H9 (cell line): Measurements from ENCODE around the gene GALNT12. TPM values are rescaled to one million over a fixed set of nuclear protein-coding genes. Genes with fewer than 3 reads are reported as not detected.

Experiments
- DNase-seq: peaks from one replicate; pipeline ENCODE4 v3.0.0-alpha.2; 2017
- H2AFZ ChIP-seq: one replicate; pipeline ENCODE4 v1.6.1; 2013; ENCODE audit warnings: mild to moderate bottlenecking, low read length, control low read depth, moderate library complexity
- H2AK5ac ChIP-seq: 2 replicates; pipeline ENCODE4 v1.6.1; 2013; ENCODE audit warnings: low read length, control low read depth, mixed read lengths; ENCODE audit not compliant: insufficient read length
- H2BK120ac ChIP-seq: one replicate; pipeline ENCODE4 v1.6.1; 2013; ENCODE audit warnings: low read depth, mild to moderate bottlenecking, low read length, control low read depth, inconsistent platforms; ENCODE audit not compliant: poor library complexity, severe bottlenecking
- H2BK12ac ChIP-seq: 2 replicates; pipeline ENCODE4 v1.6.1; 2013; ENCODE audit warnings: low read length, control low read depth, mixed read lengths, low read depth; ENCODE audit not compliant: insufficient read length
- H2BK15ac ChIP-seq: 2 replicates; pipeline ENCODE4 v1.6.1; 2013; ENCODE audit warnings: low read depth, low read length, control low read depth
- H2BK20ac ChIP-seq: one replicate; pipeline ENCODE4 v1.6.1; 2013; ENCODE audit warnings: low read depth, mild to moderate bottlenecking, low read length, control low read depth, inconsistent platforms; ENCODE audit not compliant: poor library complexity, severe bottlenecking
- H2BK5ac ChIP-seq: 2 replicates; pipeline ENCODE4 v1.6.1; 2013; ENCODE audit warnings: low read length, control low read depth, mixed read lengths; ENCODE audit not compliant: insufficient read length
- H3K14ac ChIP-seq: 2 replicates; pipeline ENCODE4 v1.6.1; 2013; ENCODE audit warnings: low read length, control low read depth; ENCODE audit not compliant: insufficient read depth
- H3K18ac ChIP-seq: 2 replicates; pipeline ENCODE4 v1.6.1; 2013; ENCODE audit warnings: low read depth, mild to moderate bottlenecking, mixed read lengths, low read length, control low read depth; ENCODE audit not compliant: insufficient read length
- H3K23ac ChIP-seq: 2 replicates; pipeline ENCODE4 v1.6.1; 2013; ENCODE audit warnings: low read length, control low read depth, mixed read lengths, low read depth; ENCODE audit not compliant: insufficient read length
- H3K23me2 ChIP-seq: 2 replicates; pipeline ENCODE4 v1.6.1; 2013; ENCODE audit warnings: low read depth, mild to moderate bottlenecking, mixed read lengths, low read length, control low read depth; ENCODE audit not compliant: insufficient read length, poor library complexity, severe bottlenecking
- H3K27ac ChIP-seq: 2 replicates; pipeline ENCODE4 v1.5.1; 2013; ENCODE audit warnings: low read length, control low read depth, mixed read lengths, low read depth; ENCODE audit not compliant: insufficient read length
- H3K27me3 ChIP-seq: 2 replicates; pipeline ENCODE4 v1.6.1; 2013; ENCODE audit warnings: low read length, control low read depth, inconsistent platforms; ENCODE audit not compliant: insufficient read depth
- H3K4ac ChIP-seq: 2 replicates; pipeline ENCODE4 v1.6.1; 2013; ENCODE audit warnings: low read depth, mild to moderate bottlenecking, control low read depth, inconsistent platforms, low read length, moderate library complexity
- H3K4me1 ChIP-seq: 2 replicates; pipeline ENCODE4 v1.6.1; 2013; ENCODE audit warnings: low read length, control low read depth, inconsistent platforms; ENCODE audit not compliant: insufficient read depth
- H3K4me2 ChIP-seq: 2 replicates; pipeline ENCODE4 v1.6.1; 2013; ENCODE audit warnings: low read length, control low read depth, mixed read lengths; ENCODE audit not compliant: insufficient read length, insufficient read depth
- H3K56ac ChIP-seq: 2 replicates; pipeline ENCODE4 v1.6.1; 2013; ENCODE audit warnings: low read depth, mild to moderate bottlenecking, mixed read lengths, low read length, control low read depth; ENCODE audit not compliant: insufficient read length
- H3K79me1 ChIP-seq: 2 replicates; pipeline ENCODE4 v1.6.1; 2013; ENCODE audit warnings: low read depth, mild to moderate bottlenecking, moderate library complexity, low read length, control low read depth, inconsistent platforms; ENCODE audit not compliant: insufficient read depth, poor library complexity, severe bottlenecking
- H3K79me2 ChIP-seq: 2 replicates; pipeline ENCODE4 v1.6.1; 2013; ENCODE audit warnings: low read length, control low read depth, inconsistent platforms; ENCODE audit not compliant: insufficient read depth
- H3K9ac ChIP-seq: 2 replicates; pipeline ENCODE4 v1.6.1; 2013; ENCODE audit warnings: low read length, control low read depth, mixed read lengths; ENCODE audit not compliant: insufficient read length; ENCODE audit errors: extremely low read depth
- H3K9me3 ChIP-seq: one replicate; pipeline ENCODE4 v1.6.1; 2013; ENCODE audit warnings: low read depth, low read length, inconsistent platforms; ENCODE audit not compliant: control insufficient read depth
- H3T11ph ChIP-seq: one replicate; pipeline ENCODE4 v1.6.1; 2013; ENCODE audit warnings: mild to moderate bottlenecking, low read length, control low read depth, inconsistent platforms
- H4K20me1 ChIP-seq: one replicate; pipeline ENCODE4 v1.6.1; 2013; ENCODE audit not compliant: control insufficient read depth, insufficient read length, insufficient read depth
- H4K5ac ChIP-seq: 2 replicates; pipeline ENCODE4 v1.6.1; 2013; ENCODE audit warnings: low read depth, mild to moderate bottlenecking, mixed read lengths, low read length, control low read depth; ENCODE audit not compliant: insufficient read length
- H4K8ac ChIP-seq: replicated peaks from 2 replicates; pipeline ENCODE4 v1.6.1; 2013; ENCODE audit warnings: low read length, control low read depth, mixed read lengths, low read depth; ENCODE audit not compliant: insufficient read length
- H4K91ac ChIP-seq: 2 replicates; pipeline ENCODE4 v1.6.1; 2013; ENCODE audit warnings: low read depth, mild to moderate bottlenecking, moderate library complexity, mixed read lengths, low read length, control low read depth; ENCODE audit not compliant: insufficient read length
- H3K27ac Mint-ChIP-seq, 3 experiments: 2 replicates in 2 of 3; 3 replicates in 1 of 3; pipeline ENCODE4 v1.8.0; 2020 to 2021; ENCODE audit warnings: mixed read lengths in 3 of 3, mild to moderate bottlenecking in 1 of 3, moderate library complexity in 1 of 3
- H3K27me3 Mint-ChIP-seq: 2 replicates; pipeline ENCODE4 v1.8.0; 2021; ENCODE audit warnings: low read depth, mild to moderate bottlenecking, moderate library complexity, mixed read lengths
- H3K36me3 Mint-ChIP-seq, 3 experiments: 2 replicates in 2 of 3; 3 replicates in 1 of 3; pipeline ENCODE4 v1.8.0; 2020 to 2021; ENCODE audit warnings: low read depth in 3 of 3, mixed read lengths in 3 of 3; ENCODE audit not compliant: insufficient read depth in 1 of 3
- H3K4me1 Mint-ChIP-seq, 2 experiments: 2 replicates each; pipeline ENCODE4 v1.8.0; 2020; ENCODE audit warnings: mixed read lengths in 2 of 2
- H3K4me3 Mint-ChIP-seq, 2 experiments: 2 replicates in 1 of 2; 3 replicates in 1 of 2; pipeline ENCODE4 v1.8.0; 2020 to 2021; ENCODE audit warnings: mild to moderate bottlenecking in 2 of 2, mixed read lengths in 2 of 2, moderate library complexity in 1 of 2
- H3K9me3 Mint-ChIP-seq, 2 experiments: 2 replicates in 1 of 2; 3 replicates in 1 of 2; pipeline ENCODE4 v1.8.0; 2020; ENCODE audit warnings: mild to moderate bottlenecking in 2 of 2, mixed read lengths in 2 of 2, moderate library complexity in 1 of 2
- CTCF ChIP-seq: fragments of 200-600 bp; sonication (generic); conservative IDR thresholded peaks from 3 replicates; pipeline ENCODE4 v1.8.0; 2021; ENCODE audit warnings: antibody characterized with exemption, mild to moderate bottlenecking
- WGBS: extraction: QIAGEN DNeasy Blood & Tissue Kit; methylation state at CpG from one replicate; pipeline ENCODE4 v1.1.7; 2013; ENCODE audit warnings: missing lambda C conversion rate, low lambda C conversion rate, mixed read lengths; ENCODE audit not compliant: insufficient read length; ENCODE audit errors: extremely low coverage; 5-methylcytosine and 5-hydroxymethylcytosine counted together
- total RNA-seq: library from RNA; stranded (reverse); gene quantifications from 2 replicates; pipeline ENCODE4 v1.2.1, GENCODE V29; 2021

Gene GALNT12
- total RNA-seq, 1 experiment from 2014 or later = 18.0 TPM

- Histone ChIP-seq H3K4ac (no peak overlapping the region; the same call in 1 of the 2 replicates), H2BK5ac (no peak overlapping the region), H2BK15ac (no peak overlapping the region), H2AFZ (no peak overlapping the region), H2BK120ac (no peak overlapping the region), H3K79me1 (peaks cover 7% of the 10 kb centered on the region), H3K27ac (no peak overlapping the region), H3T11ph (no peak overlapping the region), H2BK20ac (no peak overlapping the region), H4K8ac (no peak overlapping the region), H3K18ac (no peak overlapping the region), H3K9ac (no peak overlapping the region), H3K9me3 (no peaks in the 10 kb centered on the region), H3K23me2 (no peaks in the 10 kb centered on the region), H3K27me3 (no peaks in the 10 kb centered on the region), H2BK12ac (no peak overlapping the region), H3K14ac (no peak overlapping the region), H3K4me1 (peaks cover 4% of the 10 kb centered on the region; the same call in 1 of the 2 replicates), H3K23ac (no peak overlapping the region), H3K4me2 (no peak overlapping the region), H3K79me2 (peaks cover 4% of the 10 kb centered on the region; the same call in 1 of the 2 replicates), H4K5ac (no peak overlapping the region), H4K20me1 (peaks cover 4% of the 10 kb centered on the region), H4K91ac (no peak overlapping the region), H3K56ac (no peak overlapping the region), H2AK5ac (no peak overlapping the region)
- Mint-ChIP-seq H3K9me3 (no peaks in the 10 kb centered on the region; a peak in 1 of 5 replicates), H3K27me3 (no peaks in the 10 kb centered on the region), H3K4me3 (no peak overlapping the region), H3K27ac (peak overlapping the region in 1 of 3 experiments; percentile 82; a peak in 1 of 7 replicates), H3K36me3 (peaks cover 20 to 48% (median 40%) of the 10 kb centered on the region in 3 experiments), H3K4me1 (peaks cover 29 to 33% of the 10 kb centered on the region in 2 experiments)
- TF ChIP-seq CTCF = no peak
- no CpG with 5 or more reads among the region's 25 CpGs for WGBS
- no peak for DNase-seq
Observed at GRCh38 chr9:98790134-98790841, 17.2 kb upstream of the GALNT12 start.
